CD4-positive, alpha-beta T cell (primary cell): ENCODE results near the gene OPCML. TPM values are rescaled to one million over a fixed set of nuclear protein-coding genes. Genes with fewer than 3 reads are reported as not detected.
A peak's percentile ranks its signal among the peaks of the same experiment; 100 is the strongest.

Experiments used
- ATAC-seq: fragments of 200-7000 bp; cut with Tn5 transposase; one replicate; pipeline ENCODE4 v1.10.0; 2022; ENCODE audit warnings: mild to moderate bottlenecking; ENCODE audit not compliant: poor library complexity
- CTCF ChIA-PET: fragments of 350-600 bp; sonication (Branson Sonifier 250); formaldehyde crosslinking; loops from one replicate; lab custom pipeline; 2021; ENCODE audit warnings: antibody characterized with exemption, inconsistent platforms; lab: Charles Lee
- POLR2A ChIA-PET: fragments of 350-600 bp; sonication (Branson Sonifier 250); formaldehyde crosslinking; loops from one replicate; lab custom pipeline; 2021; ENCODE audit warnings: antibody characterized with exemption, inconsistent platforms; lab: Charles Lee
- DNase-seq, 14 experiments: peaks; one replicate each; pipeline ENCODE4 v3.0.0-alpha.2; 2013 to 2020; ENCODE audit warnings: mixed read lengths in 2 of 14
- H3K27ac ChIP-seq, 2 donors: one replicate each; pipeline versions ENCODE4 v1.5.1 to v1.7.0; 2013; ENCODE audit warnings: low read length in 2 of 2, low read depth in 1 of 2, mild to moderate bottlenecking in 1 of 2
- H3K27me3 ChIP-seq, 2 experiments: 1 replicate in 1 of 2; 2 replicates in 1 of 2; pipeline versions ENCODE4 v1.6.1 to v1.7.0; 2013; ENCODE audit warnings: low read length in 2 of 2, control low read depth in 1 of 2, mild to moderate bottlenecking in 1 of 2, moderate library complexity in 1 of 2; ENCODE audit not compliant: insufficient read depth in 2 of 2, control insufficient read depth in 1 of 2
- H3K36me3 ChIP-seq: one replicate; pipeline ENCODE4 v1.6.1; 2013; ENCODE audit warnings: low read length, control low read depth; ENCODE audit not compliant: insufficient read depth
- H3K4me1 ChIP-seq: one replicate; pipeline ENCODE4 v1.6.1; 2013; ENCODE audit warnings: low read length, control low read depth; ENCODE audit not compliant: insufficient read depth
- H3K4me3 ChIP-seq: one replicate; pipeline ENCODE4 v1.5.1; 2013; ENCODE audit warnings: mild to moderate bottlenecking, low read length, moderate library complexity
- H3K9me3 ChIP-seq, 2 experiments: 1 replicate in 1 of 2; 2 replicates in 1 of 2; pipeline versions ENCODE4 v1.6.1 to v1.7.0; 2013; ENCODE audit warnings: low read length in 2 of 2, mild to moderate bottlenecking in 2 of 2, control low read depth in 1 of 2, moderate library complexity in 1 of 2; ENCODE audit not compliant: control insufficient read depth in 1 of 2, insufficient read depth in 1 of 2
- H3K27ac Mint-ChIP-seq: one replicate; pipeline ENCODE4 v1.8.0; 2020; ENCODE audit warnings: mixed read lengths
- H3K27me3 Mint-ChIP-seq: one replicate; pipeline ENCODE4 v1.8.0; 2021; ENCODE audit warnings: mixed read lengths
- H3K36me3 Mint-ChIP-seq: one replicate; pipeline ENCODE4 v1.8.0; 2021; ENCODE audit warnings: low read depth, mixed read lengths
- H3K4me1 Mint-ChIP-seq: one replicate; pipeline ENCODE4 v1.8.0; 2021; ENCODE audit warnings: low read depth, mixed read lengths
- H3K4me3 Mint-ChIP-seq: one replicate; pipeline ENCODE4 v1.8.0; 2020; ENCODE audit warnings: mild to moderate bottlenecking, mixed read lengths
- H3K9me3 Mint-ChIP-seq: one replicate; pipeline ENCODE4 v1.8.0; 2020; ENCODE audit warnings: mixed read lengths
- intact Hi-C, 2 experiments: fragments of 100-400 bp; cut with DNase I in 1 of 2; cut with micrococcal nuclease in 1 of 2; formaldehyde crosslinking; loops; one replicate each; pipeline versions ENCODE4 v1.15.1 to v1.9.0; 2023 to 2025; cut with DNase I, micrococcal nuclease
- total RNA-seq, 174 experiments: library from RNA in 2 of 174; stranded (reverse) in 2 of 174; gene quantifications; one replicate each; pipeline ENCODE4 v1.2.3 and lab custom pipeline; 2021 to 2026
- TF ChIP-seq, protein P1 (sequence below): fragments of 200-600 bp; IDR thresholded peaks from one replicate; pipeline ENCODE4 v1.8.0; 2022; ENCODE audit warnings: antibody characterized with exemption, mild to moderate bottlenecking

OPCML gene
- total RNA-seq, 2 experiments from 2014 or later, result not detected

DNA sequence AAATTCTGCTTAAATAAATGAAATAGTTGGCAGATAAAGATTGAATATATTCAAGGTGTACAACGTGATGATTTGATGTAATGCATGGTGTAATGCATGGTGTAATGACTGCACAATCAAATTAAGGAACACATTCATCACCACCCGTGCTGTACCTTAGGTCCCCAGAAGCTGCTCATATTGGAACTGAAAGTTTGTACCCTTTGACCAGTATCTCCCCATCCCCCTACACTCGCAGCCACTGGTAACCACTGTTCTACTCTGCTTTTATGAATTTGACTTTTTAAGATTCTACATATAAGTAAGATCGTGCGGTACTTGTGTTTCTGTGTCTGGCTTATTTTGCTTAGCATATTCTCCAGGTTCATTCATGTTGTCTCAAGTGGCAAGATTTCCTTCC, 445.8 kb downstream of the OPCML start:
- Mint-ChIP-seq H3K27me3 (peaks cover 58% of the 10 kb centered on the region), H3K36me3 (no peaks in the 10 kb centered on the region), H3K4me3 (no peak overlapping the region), H3K27ac (no peak overlapping the region), H3K4me1 (peaks cover 7% of the 10 kb centered on the region), H3K9me3 (no peaks in the 10 kb centered on the region)
- ATAC-seq (no peak), DNase-seq (no peak)
- Histone ChIP-seq H3K27ac (no peak overlapping the region), H3K4me3 (no peak overlapping the region), H3K4me1 (peaks cover 8% of the 10 kb centered on the region), H3K36me3 (no peaks in the 10 kb centered on the region), H3K27me3 (peaks cover 12 to 20% of the 10 kb centered on the region in 2 experiments), H3K9me3 (peaks cover 0 to 6% of the 10 kb centered on the region in 2 experiments)
- ChIA-PET POLR2A (no interaction called here), CTCF (no interaction called here)
- TF ChIP-seq, protein P1, sequence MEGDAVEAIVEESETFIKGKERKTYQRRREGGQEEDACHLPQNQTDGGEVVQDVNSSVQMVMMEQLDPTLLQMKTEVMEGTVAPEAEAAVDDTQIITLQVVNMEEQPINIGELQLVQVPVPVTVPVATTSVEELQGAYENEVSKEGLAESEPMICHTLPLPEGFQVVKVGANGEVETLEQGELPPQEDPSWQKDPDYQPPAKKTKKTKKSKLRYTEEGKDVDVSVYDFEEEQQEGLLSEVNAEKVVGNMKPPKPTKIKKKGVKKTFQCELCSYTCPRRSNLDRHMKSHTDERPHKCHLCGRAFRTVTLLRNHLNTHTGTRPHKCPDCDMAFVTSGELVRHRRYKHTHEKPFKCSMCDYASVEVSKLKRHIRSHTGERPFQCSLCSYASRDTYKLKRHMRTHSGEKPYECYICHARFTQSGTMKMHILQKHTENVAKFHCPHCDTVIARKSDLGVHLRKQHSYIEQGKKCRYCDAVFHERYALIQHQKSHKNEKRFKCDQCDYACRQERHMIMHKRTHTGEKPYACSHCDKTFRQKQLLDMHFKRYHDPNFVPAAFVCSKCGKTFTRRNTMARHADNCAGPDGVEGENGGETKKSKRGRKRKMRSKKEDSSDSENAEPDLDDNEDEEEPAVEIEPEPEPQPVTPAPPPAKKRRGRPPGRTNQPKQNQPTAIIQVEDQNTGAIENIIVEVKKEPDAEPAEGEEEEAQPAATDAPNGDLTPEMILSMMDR, result no peak
- intact Hi-C loops, result no loop called here

DNA sequence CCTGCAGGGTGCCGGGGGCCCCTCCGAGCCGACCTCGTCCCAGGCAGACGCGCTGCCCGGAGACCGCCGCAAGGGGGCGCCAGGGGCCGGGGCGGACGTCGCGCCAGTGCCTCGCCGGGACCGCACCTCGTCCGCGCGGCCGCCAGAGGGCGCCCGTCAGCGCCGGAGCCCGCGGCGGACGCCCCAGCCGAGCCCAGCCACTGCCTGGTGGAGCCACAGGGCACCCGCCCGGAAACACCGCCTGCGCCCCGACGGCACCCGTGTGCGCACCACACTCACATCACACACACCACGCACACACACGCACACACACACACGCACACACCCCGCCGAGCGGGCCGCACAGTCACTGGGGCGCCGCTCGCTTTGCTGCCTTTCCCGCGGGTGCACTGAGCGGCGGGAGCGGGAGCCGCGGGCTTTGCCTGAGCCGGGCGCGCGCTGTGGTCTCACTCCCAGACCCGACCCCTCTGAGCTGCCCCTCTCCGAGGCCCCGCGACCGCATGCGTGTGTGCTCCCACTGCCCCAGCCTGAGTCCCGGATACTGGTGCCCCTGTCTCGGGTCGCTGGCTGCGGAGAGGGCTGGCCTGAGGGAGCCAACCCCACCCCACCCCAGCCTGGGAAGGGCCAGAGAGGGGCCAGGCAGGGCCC, 449.3 kb downstream of the OPCML start:
- ChIA-PET CTCF (no interaction called here), POLR2A (no interaction called here)
- peaks cover 7% of the 10 kb centered on the region for H3K4me1 Mint-ChIP-seq
- peaks cover 12 to 20% of the 10 kb centered on the region in 2 experiments for H3K27me3 ChIP-seq
- no peaks in the 10 kb centered on the region for H3K36me3 Mint-ChIP-seq
- H3K4me3 Mint-ChIP-seq, result no peak overlapping the region
- TF ChIP-seq, protein P1, result no peak
- peaks cover 8% of the 10 kb centered on the region for H3K4me1 ChIP-seq
- H3K36me3 ChIP-seq, result no peaks in the 10 kb centered on the region
- H3K27ac Mint-ChIP-seq, result no peak overlapping the region
- H3K27me3 Mint-ChIP-seq, result peaks cover 72% of the 10 kb centered on the region
- DNase-seq, result peak in 10 of 14 experiments; percentile 10 to 71 (median 20)
- H3K9me3 Mint-ChIP-seq, result no peaks in the 10 kb centered on the region
- intact Hi-C loops, result no loop called here
- H3K27ac ChIP-seq, result no peak overlapping the region
- H3K9me3 ChIP-seq, result peaks cover 0 to 10% of the 10 kb centered on the region in 2 experiments
- H3K4me3 ChIP-seq, result no peak overlapping the region
- peak; percentile 73 for ATAC-seq

DNA sequence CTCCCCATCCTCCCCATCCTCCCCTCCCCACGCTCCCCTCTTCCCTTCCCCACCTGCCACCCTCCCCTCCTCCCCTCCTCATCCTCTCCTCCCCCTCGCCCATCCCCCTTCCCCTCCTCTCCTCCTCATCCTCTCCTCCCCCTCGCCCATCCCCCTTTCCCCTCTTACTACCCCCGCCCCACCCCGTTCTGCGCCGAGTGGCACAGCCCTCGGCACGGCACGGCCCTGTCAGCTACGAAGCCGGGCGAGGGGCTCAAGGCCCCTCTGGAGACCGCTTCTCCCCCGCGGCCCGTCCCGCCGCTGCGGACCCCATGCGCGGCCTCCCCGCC, 449.9 kb downstream of the OPCML start:
- intact Hi-C loops, result no loop called here
- Mint-ChIP-seq H3K9me3 (no peaks in the 10 kb centered on the region), H3K4me1 (peaks cover 7% of the 10 kb centered on the region), H3K4me3 (no peak overlapping the region), H3K27me3 (peaks cover 73% of the 10 kb centered on the region), H3K27ac (no peak overlapping the region), H3K36me3 (no peaks in the 10 kb centered on the region)
- ChIA-PET POLR2A (no interaction called here), CTCF (no interaction called here)
- DNase-seq (peak in 4 of 14 experiments; percentile 18 to 55 (median 23)), ATAC-seq (no peak)
- no peak overlapping the region for H3K4me3 ChIP-seq
- peaks cover 8% of the 10 kb centered on the region for H3K4me1 ChIP-seq
- H3K27me3 ChIP-seq, result peaks cover 12 to 20% of the 10 kb centered on the region in 2 experiments
- H3K9me3 ChIP-seq, result peaks cover 0 to 10% of the 10 kb centered on the region in 2 experiments
- TF ChIP-seq, protein P1, result no peak
- H3K36me3 ChIP-seq, result no peaks in the 10 kb centered on the region
- no peak overlapping the region for H3K27ac ChIP-seq
